PC-3 (cell line): ENCODE measurements around the gene UPK1B. TPM values are rescaled to one million over a fixed set of nuclear protein-coding genes. Genes with fewer than 3 reads are reported as not detected.

Experiments
- ATAC-seq: fragments of 200-7000 bp; cut with Tn5 transposase; 2 replicates; pipeline ENCODE4 v1.9.1; 2020; ENCODE audit warnings: mild to moderate bottlenecking, moderate library complexity
- BruUV-seq: library from RNA; stranded (reverse); fragments of 400-500 nt; replicated peaks from 2 replicates; lab custom pipeline; 2021; lab: Mats Ljungman, UMichigan
- CTCF ChIA-PET: fragments of 300-600 bp; sonication (Branson Sonifier 250); formaldehyde crosslinking; loops from one replicate; lab custom pipeline; 2022; ENCODE audit warnings: antibody characterized with exemption; lab: Charles Lee
- POLR2A ChIA-PET: fragments of 300-600 bp; sonication (Branson Sonifier 250); formaldehyde crosslinking; loops from one replicate; lab custom pipeline; 2022; ENCODE audit warnings: antibody characterized with exemption; ENCODE audit not compliant: unreplicated experiment; lab: Charles Lee
- DNase-seq: peaks from one replicate; pipeline ENCODE4 v3.0.0-alpha.2; 2015
- H2AFZ ChIP-seq: fragments of 300-600 bp; sonication (generic); 2 replicates; pipeline ENCODE4 v1.6.0; 2016; ENCODE audit warnings: antibody characterized with exemption, low read length
- H3F3A ChIP-seq: fragments of 300-600 bp; sonication (generic); one replicate; pipeline ENCODE4 v1.6.0; 2017; ENCODE audit warnings: antibody characterized with exemption, low read length, control low read depth, mild to moderate bottlenecking; ENCODE audit not compliant: unreplicated experiment
- H3K27ac ChIP-seq: fragments of 300-600 bp; sonication (generic); 2 replicates; pipeline ENCODE4 v1.5.1; 2016; ENCODE audit warnings: mild to moderate bottlenecking, low read length
- H3K27me3 ChIP-seq: fragments of 300-600 bp; sonication (generic); 2 replicates; pipeline ENCODE4 v1.6.1; 2016; ENCODE audit warnings: low read length, mixed read lengths
- H3K36me3 ChIP-seq: fragments of 300-600 bp; sonication (generic); 2 replicates; pipeline ENCODE4 v1.6.1; 2016; ENCODE audit warnings: low read depth, mixed run types, low read length, mixed read lengths
- H3K4me1 ChIP-seq: fragments of 300-600 bp; sonication (generic); 2 replicates; pipeline ENCODE4 v1.5.1; 2016; ENCODE audit warnings: low read length; ENCODE audit not compliant: insufficient read depth
- H3K4me2 ChIP-seq: fragments of 300-600 bp; sonication (generic); 2 replicates; pipeline ENCODE4 v1.6.0; 2016; ENCODE audit warnings: low read length
- H3K4me3 ChIP-seq: fragments of 300-600 bp; sonication (generic); 2 replicates; pipeline ENCODE4 v1.5.1; 2016; ENCODE audit warnings: mild to moderate bottlenecking, low read length, mixed read lengths
- H3K79me2 ChIP-seq: fragments of 300-600 bp; sonication (generic); 2 replicates; pipeline ENCODE4 v1.6.1; 2017; ENCODE audit warnings: low read length, mixed read lengths
- H3K9ac ChIP-seq: fragments of 300-600 bp; sonication (generic); 2 replicates; pipeline ENCODE4 v1.6.0; 2016; ENCODE audit warnings: mild to moderate bottlenecking, low read length
- H3K9me2 ChIP-seq: fragments of 300-600 bp; sonication (generic); replicated peaks from 2 replicates; pipeline ENCODE4 v1.6.1; 2016; ENCODE audit warnings: mixed run types, low read length, mixed read lengths
- H3K9me3 ChIP-seq: fragments of 300-600 bp; sonication (generic); 2 replicates; pipeline ENCODE4 v1.6.1; 2016; ENCODE audit warnings: low read length, mixed read lengths
- H4K20me1 ChIP-seq: fragments of 300-600 bp; sonication (generic); 2 replicates; pipeline ENCODE4 v1.6.1; 2016; ENCODE audit warnings: low read length, mixed read lengths
- EZH2 ChIP-seq: fragments of 300-600 bp; sonication (generic); IDR thresholded peaks from one replicate; pipeline ENCODE4 v1.6.1; 2017; ENCODE audit warnings: antibody characterized with exemption, mild to moderate bottlenecking, low read length; ENCODE audit not compliant: unreplicated experiment
- EZH2phosphoT487 ChIP-seq: fragments of 300-600 bp; sonication (generic); IDR thresholded peaks from 2 replicates; pipeline ENCODE4 v1.6.1; 2018; ENCODE audit warnings: mild to moderate bottlenecking, antibody characterized with exemption, low read length, borderline replicate concordance
- intact Hi-C: fragments of 100-400 bp; cut with micrococcal nuclease; formaldehyde crosslinking; loops from 2 replicates; pipeline ENCODE4 v1.9.0; 2023
- total RNA-seq: library from RNA; depleted of rRNA; stranded (reverse); fragments of >200 nt; gene quantifications from 2 replicates; pipeline ENCODE4 v1.2.3, GENCODE V29; 2014
- TF ChIP-seq, protein P1 (sequence below): fragments of 300-600 bp; sonication (generic); conservative IDR thresholded peaks from 2 replicates; pipeline ENCODE4 v1.5.1; 2017; ENCODE audit warnings: antibody characterized with exemption, low read depth, mild to moderate bottlenecking, low read length

Gene UPK1B
- total RNA-seq, 1 experiment from 2014 or later: 0.04 TPM

DNA sequence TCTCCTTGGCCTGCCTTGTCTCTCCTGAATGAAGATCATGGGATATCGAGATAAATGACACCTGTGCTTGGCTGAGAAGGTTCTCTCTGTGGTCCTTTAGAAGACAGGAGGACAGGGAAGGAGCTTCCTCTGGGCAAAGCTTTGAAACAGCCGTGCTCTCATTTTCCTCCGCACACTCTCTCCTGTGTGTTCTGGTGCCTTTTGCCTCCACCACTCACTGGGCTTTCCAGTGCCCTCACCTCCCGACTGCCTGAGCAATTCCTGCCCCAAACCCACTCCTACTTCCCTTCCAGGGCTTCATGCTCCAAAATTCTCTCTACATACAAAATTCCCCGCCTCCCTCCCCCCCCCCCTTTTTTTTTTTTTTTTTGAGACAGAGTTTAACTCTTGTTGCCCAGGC is 32.3 kb downstream of the UPK1B start:
- Histone ChIP-seq H3K9ac (no peak overlapping the region), H3K4me3 (no peak overlapping the region), H3K36me3 (no peaks in the 10 kb centered on the region), H3K4me1 (no peaks in the 10 kb centered on the region), H3K79me2 (no peaks in the 10 kb centered on the region), H3K4me2 (no peak overlapping the region), H3K9me3 (no peaks in the 10 kb centered on the region), H3F3A (no peaks in the 10 kb centered on the region), H3K27ac (no peak overlapping the region), H3K27me3 (no peaks in the 10 kb centered on the region), H2AFZ (no peak overlapping the region), H4K20me1 (no peaks in the 10 kb centered on the region), H3K9me2 (no peaks in the 10 kb centered on the region)
- no TSS peak for BruUV-seq
- intact Hi-C loops: loop anchor here (1.0 kb wide), 2 partner anchors 20 to 60 kb away; no protein-coding TSS in a partner anchor
- POLR2A ChIA-PET: no interaction called here
- ATAC-seq (no peak), DNase-seq (no peak)
- CTCF ChIA-PET: no interaction called here
- no peak for TF ChIP-seq EZH2
- TF ChIP-seq EZH2phosphoT487: no peak
- TF ChIP-seq, protein P1, sequence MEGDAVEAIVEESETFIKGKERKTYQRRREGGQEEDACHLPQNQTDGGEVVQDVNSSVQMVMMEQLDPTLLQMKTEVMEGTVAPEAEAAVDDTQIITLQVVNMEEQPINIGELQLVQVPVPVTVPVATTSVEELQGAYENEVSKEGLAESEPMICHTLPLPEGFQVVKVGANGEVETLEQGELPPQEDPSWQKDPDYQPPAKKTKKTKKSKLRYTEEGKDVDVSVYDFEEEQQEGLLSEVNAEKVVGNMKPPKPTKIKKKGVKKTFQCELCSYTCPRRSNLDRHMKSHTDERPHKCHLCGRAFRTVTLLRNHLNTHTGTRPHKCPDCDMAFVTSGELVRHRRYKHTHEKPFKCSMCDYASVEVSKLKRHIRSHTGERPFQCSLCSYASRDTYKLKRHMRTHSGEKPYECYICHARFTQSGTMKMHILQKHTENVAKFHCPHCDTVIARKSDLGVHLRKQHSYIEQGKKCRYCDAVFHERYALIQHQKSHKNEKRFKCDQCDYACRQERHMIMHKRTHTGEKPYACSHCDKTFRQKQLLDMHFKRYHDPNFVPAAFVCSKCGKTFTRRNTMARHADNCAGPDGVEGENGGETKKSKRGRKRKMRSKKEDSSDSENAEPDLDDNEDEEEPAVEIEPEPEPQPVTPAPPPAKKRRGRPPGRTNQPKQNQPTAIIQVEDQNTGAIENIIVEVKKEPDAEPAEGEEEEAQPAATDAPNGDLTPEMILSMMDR: no peak

DNA sequence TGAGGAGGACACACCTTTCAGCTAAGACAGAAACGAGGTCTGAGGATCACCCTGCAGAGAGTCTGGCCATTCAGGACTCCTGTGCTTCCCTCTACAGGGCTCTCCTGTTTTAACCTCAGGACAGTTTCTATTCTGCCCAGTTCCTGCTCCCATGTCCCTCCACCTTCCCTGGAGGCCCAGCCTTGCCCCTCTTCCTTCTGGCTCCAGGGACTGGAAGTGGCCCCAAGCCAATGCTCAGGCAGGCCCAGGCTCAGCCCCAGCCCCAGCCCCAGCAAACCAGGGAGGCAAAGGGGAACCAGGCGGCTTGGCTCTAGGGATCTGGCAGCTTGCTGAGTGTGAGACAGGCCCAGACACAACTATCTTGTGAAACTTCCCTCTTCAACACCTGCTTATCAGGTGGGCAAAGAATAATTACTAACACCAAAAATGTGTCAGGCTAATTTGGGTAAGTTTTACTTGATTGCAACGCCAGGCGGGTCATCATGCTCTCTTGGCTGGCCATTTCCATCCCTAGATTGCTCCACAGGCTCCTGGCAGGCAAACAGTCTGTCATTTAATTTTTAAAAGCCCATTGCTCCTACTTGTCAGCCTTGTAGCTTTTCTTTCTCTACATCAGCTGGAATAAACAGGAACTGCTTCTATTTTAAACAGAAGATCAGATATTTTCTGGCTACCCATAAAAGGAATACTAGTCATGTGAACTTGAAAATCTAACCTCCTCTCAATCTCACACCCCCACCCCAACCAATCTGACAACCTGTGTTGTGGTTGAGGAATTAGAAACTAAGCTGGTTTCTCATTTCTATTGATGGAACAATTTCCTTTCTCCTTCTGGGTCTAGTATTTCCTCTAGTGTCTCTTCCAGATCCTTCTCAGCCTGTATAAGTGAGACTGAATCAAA is 33.5 kb downstream of the UPK1B start:
- Histone ChIP-seq H3K4me1 (no peaks in the 10 kb centered on the region), H3K79me2 (no peaks in the 10 kb centered on the region), H3K4me3 (no peak overlapping the region), H3K36me3 (peaks cover 7% of the 10 kb centered on the region), H3K4me2 (no peak overlapping the region), H3F3A (no peaks in the 10 kb centered on the region), H2AFZ (no peak overlapping the region), H3K27me3 (no peaks in the 10 kb centered on the region), H4K20me1 (no peaks in the 10 kb centered on the region), H3K9ac (no peak overlapping the region), H3K9me3 (no peaks in the 10 kb centered on the region), H3K27ac (no peak overlapping the region), H3K9me2 (no peaks in the 10 kb centered on the region)
- peak; percentile 50 for DNase-seq
- TF ChIP-seq EZH2phosphoT487 (no peak), EZH2 (no peak)
- TF ChIP-seq, protein P1: peak; percentile 48
- ChIA-PET POLR2A (no interaction called here), CTCF (no interaction called here)
- intact Hi-C loops: loop anchor here (1.0 kb wide), 2 partner anchors 22 to 62 kb away; no protein-coding TSS in a partner anchor
- no TSS peak for BruUV-seq
- ATAC-seq: peak; percentile 80

DNA sequence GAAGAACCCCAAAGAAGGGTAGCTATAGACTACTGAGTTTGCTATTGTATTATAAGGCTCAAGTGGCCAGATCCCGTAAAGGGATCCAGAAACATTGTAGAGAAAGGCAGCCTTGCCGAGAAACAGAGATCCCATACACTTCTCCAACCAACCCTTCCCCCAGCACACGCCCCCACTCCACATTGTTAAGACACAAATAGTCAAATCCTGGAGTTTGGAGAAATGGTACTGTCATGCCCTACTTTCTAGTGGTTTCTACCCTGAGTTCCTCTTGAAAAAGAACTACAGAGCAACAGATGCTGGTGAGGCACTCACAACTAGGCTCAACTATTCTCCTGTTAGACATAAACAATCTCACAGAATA is 34.1 kb downstream of the UPK1B start:
- TF ChIP-seq EZH2phosphoT487: no peak
- no peak for TF ChIP-seq EZH2
- TF ChIP-seq, protein P1: no peak
- DNase-seq (no peak), ATAC-seq (no peak)
- Histone ChIP-seq H4K20me1 (no peaks in the 10 kb centered on the region), H3K9ac (no peak overlapping the region), H3K9me2 (no peaks in the 10 kb centered on the region), H3K4me1 (no peaks in the 10 kb centered on the region), H3K27ac (no peak overlapping the region), H3K4me3 (no peak overlapping the region), H3K4me2 (no peak overlapping the region), H3F3A (no peaks in the 10 kb centered on the region), H3K79me2 (no peaks in the 10 kb centered on the region), H3K36me3 (peaks cover 14% of the 10 kb centered on the region), H3K9me3 (no peaks in the 10 kb centered on the region), H2AFZ (no peak overlapping the region), H3K27me3 (no peaks in the 10 kb centered on the region)
- BruUV-seq: no TSS peak
- intact Hi-C loops: no loop called here
- POLR2A ChIA-PET: no interaction called here
- CTCF ChIA-PET: no interaction called here
